HL-60 (cell line): Measurements from ENCODE around the gene COX7A1.
A peak's percentile ranks its signal among the peaks of the same experiment; 100 is the strongest.

Source experiments
- DNase-seq, 2 experiments: peaks; one replicate each; pipeline ENCODE4 v3.0.0-alpha.2; 2010 to 2020; ENCODE audit warnings: low read depth in 1 of 2, low spot score in 1 of 2
- H3K27ac ChIP-seq: fragments of 250-450 bp; sonication (Bioruptor Pico); replicated peaks from 2 replicates; pipeline ENCODE4 v1.5.1; 2020; ENCODE audit warnings: mild to moderate bottlenecking, moderate library complexity
- H3K27me3 ChIP-seq: fragments of 250-450 bp; sonication (Bioruptor Pico); 2 replicates; pipeline ENCODE4 v1.5.1; 2021; ENCODE audit warnings: mild to moderate bottlenecking, moderate library complexity; ENCODE audit not compliant: insufficient read depth, poor library complexity, severe bottlenecking
- H3K4me3 ChIP-seq: replicated peaks from 2 replicates; pipeline ENCODE4 v1.5.1; 2011; ENCODE audit warnings: mild to moderate bottlenecking, control low read depth, low read length; ENCODE audit not compliant: insufficient read depth
- CTCF ChIP-seq: IDR thresholded peaks from one replicate; pipeline ENCODE4 v1.5.1; 2011; ENCODE audit warnings: low read length, control low read depth, inconsistent platforms; ENCODE audit not compliant: insufficient read depth
- GABPA ChIP-seq: IDR thresholded peaks from 2 replicates; pipeline ENCODE4 v1.6.1; 2012; ENCODE audit warnings: low read depth
- POLR2AphosphoS5 ChIP-seq: IDR thresholded peaks from 2 replicates; pipeline ENCODE4 v1.6.1; 2012; ENCODE audit warnings: low read depth
- REST ChIP-seq: IDR thresholded peaks from 2 replicates; pipeline ENCODE4 v1.6.1; 2012; ENCODE audit warnings: low read depth; ENCODE audit not compliant: insufficient replicate concordance
- SPI1 ChIP-seq: IDR thresholded peaks from 2 replicates; pipeline ENCODE4 v1.6.1; 2012; ENCODE audit warnings: low read depth, mild to moderate bottlenecking, borderline replicate concordance

The COX7A1 gene

GRCh38 chr19:36142046-36142445 lies 10.2 kb downstream of the COX7A1 start:
- DNase-seq, result no peak
- Histone ChIP-seq H3K27ac (no peak overlapping the region), H3K4me3 (no peak overlapping the region), H3K27me3 (no peaks in the 10 kb centered on the region)
- TF ChIP-seq GABPA (no peak), REST (no peak), POLR2AphosphoS5 (no peak), CTCF (no peak), SPI1 (no peak)

GRCh38 chr19:36141039-36141927 lies 11.0 kb downstream of the COX7A1 start:
- Histone ChIP-seq H3K27ac (peak overlapping the region; percentile 94), H3K27me3 (no peaks in the 10 kb centered on the region), H3K4me3 (peak overlapping the region; percentile 92)
- peak; percentile 70 to 89 for DNase-seq
- TF ChIP-seq REST, result no peak
- 0 out of 2 replicates have a peak, but pooled peaks have one; percentile 30 for TF ChIP-seq POLR2AphosphoS5

- Histone ChIP-seq H3K4me3 (peak overlapping the region; percentile 92), H3K27ac (peak overlapping the region; percentile 94), H3K27me3 (no peaks in the 10 kb centered on the region)
- peak; percentile 43 to 50 for DNase-seq
- TF ChIP-seq POLR2AphosphoS5 (no peak), REST (no peak), CTCF (no peak)
Measured at GRCh38 chr19:36140304-36141038, 11.8 kb downstream of the COX7A1 start.
